ENCODE data around the gene LRRN4. TPM values are rescaled to one million over a fixed set of nuclear protein-coding genes. Genes with fewer than 3 reads are reported as not detected.

Gene LRRN4
- total and polyA plus RNA-seq, 2 of the 8 experiments (the other 6 are each of a cell fraction or from before 2014, with no cell fraction given) = 0.21 to 0.89 TPM

DNA sequence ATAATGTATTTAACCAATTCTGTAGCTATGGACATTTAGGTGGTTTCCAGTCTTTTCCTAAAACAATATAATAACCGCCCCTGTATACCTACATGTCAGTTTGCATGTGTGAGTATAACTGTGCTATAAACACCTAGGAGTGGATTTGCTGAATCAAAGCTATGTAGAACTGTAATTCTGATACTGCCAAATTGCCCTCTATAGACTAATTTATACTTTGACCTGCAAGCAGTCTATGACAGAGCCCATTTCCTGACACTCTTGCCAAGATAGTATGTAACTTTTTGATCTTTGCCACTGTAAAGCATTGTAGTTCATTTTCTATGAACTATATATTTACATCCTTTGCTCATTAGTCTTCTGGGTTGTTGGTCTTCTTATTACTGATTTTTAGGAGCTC lies 49.4 kb upstream of the LRRN4 start (continued):
- TF ChIP-seq, protein P1, sequence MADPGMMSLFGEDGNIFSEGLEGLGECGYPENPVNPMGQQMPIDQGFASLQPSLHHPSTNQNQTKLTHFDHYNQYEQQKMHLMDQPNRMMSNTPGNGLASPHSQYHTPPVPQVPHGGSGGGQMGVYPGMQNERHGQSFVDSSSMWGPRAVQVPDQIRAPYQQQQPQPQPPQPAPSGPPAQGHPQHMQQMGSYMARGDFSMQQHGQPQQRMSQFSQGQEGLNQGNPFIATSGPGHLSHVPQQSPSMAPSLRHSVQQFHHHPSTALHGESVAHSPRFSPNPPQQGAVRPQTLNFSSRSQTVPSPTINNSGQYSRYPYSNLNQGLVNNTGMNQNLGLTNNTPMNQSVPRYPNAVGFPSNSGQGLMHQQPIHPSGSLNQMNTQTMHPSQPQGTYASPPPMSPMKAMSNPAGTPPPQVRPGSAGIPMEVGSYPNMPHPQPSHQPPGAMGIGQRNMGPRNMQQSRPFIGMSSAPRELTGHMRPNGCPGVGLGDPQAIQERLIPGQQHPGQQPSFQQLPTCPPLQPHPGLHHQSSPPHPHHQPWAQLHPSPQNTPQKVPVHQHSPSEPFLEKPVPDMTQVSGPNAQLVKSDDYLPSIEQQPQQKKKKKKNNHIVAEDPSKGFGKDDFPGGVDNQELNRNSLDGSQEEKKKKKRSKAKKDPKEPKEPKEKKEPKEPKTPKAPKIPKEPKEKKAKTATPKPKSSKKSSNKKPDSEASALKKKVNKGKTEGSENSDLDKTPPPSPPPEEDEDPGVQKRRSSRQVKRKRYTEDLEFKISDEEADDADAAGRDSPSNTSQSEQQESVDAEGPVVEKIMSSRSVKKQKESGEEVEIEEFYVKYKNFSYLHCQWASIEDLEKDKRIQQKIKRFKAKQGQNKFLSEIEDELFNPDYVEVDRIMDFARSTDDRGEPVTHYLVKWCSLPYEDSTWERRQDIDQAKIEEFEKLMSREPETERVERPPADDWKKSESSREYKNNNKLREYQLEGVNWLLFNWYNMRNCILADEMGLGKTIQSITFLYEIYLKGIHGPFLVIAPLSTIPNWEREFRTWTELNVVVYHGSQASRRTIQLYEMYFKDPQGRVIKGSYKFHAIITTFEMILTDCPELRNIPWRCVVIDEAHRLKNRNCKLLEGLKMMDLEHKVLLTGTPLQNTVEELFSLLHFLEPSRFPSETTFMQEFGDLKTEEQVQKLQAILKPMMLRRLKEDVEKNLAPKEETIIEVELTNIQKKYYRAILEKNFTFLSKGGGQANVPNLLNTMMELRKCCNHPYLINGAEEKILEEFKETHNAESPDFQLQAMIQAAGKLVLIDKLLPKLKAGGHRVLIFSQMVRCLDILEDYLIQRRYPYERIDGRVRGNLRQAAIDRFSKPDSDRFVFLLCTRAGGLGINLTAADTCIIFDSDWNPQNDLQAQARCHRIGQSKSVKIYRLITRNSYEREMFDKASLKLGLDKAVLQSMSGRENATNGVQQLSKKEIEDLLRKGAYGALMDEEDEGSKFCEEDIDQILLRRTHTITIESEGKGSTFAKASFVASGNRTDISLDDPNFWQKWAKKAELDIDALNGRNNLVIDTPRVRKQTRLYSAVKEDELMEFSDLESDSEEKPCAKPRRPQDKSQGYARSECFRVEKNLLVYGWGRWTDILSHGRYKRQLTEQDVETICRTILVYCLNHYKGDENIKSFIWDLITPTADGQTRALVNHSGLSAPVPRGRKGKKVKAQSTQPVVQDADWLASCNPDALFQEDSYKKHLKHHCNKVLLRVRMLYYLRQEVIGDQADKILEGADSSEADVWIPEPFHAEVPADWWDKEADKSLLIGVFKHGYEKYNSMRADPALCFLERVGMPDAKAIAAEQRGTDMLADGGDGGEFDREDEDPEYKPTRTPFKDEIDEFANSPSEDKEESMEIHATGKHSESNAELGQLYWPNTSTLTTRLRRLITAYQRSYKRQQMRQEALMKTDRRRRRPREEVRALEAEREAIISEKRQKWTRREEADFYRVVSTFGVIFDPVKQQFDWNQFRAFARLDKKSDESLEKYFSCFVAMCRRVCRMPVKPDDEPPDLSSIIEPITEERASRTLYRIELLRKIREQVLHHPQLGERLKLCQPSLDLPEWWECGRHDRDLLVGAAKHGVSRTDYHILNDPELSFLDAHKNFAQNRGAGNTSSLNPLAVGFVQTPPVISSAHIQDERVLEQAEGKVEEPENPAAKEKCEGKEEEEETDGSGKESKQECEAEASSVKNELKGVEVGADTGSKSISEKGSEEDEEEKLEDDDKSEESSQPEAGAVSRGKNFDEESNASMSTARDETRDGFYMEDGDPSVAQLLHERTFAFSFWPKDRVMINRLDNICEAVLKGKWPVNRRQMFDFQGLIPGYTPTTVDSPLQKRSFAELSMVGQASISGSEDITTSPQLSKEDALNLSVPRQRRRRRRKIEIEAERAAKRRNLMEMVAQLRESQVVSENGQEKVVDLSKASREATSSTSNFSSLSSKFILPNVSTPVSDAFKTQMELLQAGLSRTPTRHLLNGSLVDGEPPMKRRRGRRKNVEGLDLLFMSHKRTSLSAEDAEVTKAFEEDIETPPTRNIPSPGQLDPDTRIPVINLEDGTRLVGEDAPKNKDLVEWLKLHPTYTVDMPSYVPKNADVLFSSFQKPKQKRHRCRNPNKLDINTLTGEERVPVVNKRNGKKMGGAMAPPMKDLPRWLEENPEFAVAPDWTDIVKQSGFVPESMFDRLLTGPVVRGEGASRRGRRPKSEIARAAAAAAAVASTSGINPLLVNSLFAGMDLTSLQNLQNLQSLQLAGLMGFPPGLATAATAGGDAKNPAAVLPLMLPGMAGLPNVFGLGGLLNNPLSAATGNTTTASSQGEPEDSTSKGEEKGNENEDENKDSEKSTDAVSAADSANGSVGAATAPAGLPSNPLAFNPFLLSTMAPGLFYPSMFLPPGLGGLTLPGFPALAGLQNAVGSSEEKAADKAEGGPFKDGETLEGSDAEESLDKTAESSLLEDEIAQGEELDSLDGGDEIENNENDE (IDR thresholded peaks at IDR 0.05; ENCODE audit: insufficient replicate concordance, low read length) = no peak
- TF ChIP-seq SIRT6 (IDR thresholded peaks at IDR 0.05; ENCODE audit: low read length) = no peak
- no peak for TF ChIP-seq SP2 (IDR thresholded peaks at IDR 0.05; ENCODE audit: low read length)
- TF ChIP-seq CEBPB (IDR thresholded peaks at IDR 0.05; ENCODE audit: low read depth, low read length) = no peak
- TF ChIP-seq, protein P2, sequence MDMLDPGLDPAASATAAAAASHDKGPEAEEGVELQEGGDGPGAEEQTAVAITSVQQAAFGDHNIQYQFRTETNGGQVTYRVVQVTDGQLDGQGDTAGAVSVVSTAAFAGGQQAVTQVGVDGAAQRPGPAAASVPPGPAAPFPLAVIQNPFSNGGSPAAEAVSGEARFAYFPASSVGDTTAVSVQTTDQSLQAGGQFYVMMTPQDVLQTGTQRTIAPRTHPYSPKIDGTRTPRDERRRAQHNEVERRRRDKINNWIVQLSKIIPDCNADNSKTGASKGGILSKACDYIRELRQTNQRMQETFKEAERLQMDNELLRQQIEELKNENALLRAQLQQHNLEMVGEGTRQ (IDR thresholded peaks at IDR 0.05; ENCODE audit: low read length) = no peak
- no peak for TF ChIP-seq BACH1 (IDR thresholded peaks at IDR 0.05; ENCODE audit: low read length)
- no peak for TF ChIP-seq ASH2L (IDR thresholded peaks at IDR 0.05; ENCODE audit: low read length)
- no peak for TF ChIP-seq SRF (IDR thresholded peaks at IDR 0.05; ENCODE audit: low read depth, low read length)
- TF ChIP-seq PHF8 (conservative IDR thresholded peaks at IDR 0.05; ENCODE audit: low read depth, low read length) = no peak

All from H1 (cell line).